ENCODE results near the gene ACMSD. TPM values are rescaled to one million over a fixed set of nuclear protein-coding genes. Genes with fewer than 3 reads are reported as not detected.

Gene ACMSD
- total and polyA plus RNA-seq, 9 of the 15 experiments (the other 6 are each of a cell fraction or from before 2014, with no cell fraction given) = not detected

- TF ChIP-seq HDAC3 (IDR thresholded peaks at IDR 0.05; ENCODE audit: borderline replicate concordance, partially characterized antibody) = no peak
- no peak for TF ChIP-seq HNRNPL (IDR thresholded peaks at IDR 0.05; ENCODE audit: low read depth, low read length)
- no peak for TF ChIP-seq SETDB1 (IDR thresholded peaks at IDR 0.05; ENCODE audit: low read length)
- TF ChIP-seq, protein P1, sequence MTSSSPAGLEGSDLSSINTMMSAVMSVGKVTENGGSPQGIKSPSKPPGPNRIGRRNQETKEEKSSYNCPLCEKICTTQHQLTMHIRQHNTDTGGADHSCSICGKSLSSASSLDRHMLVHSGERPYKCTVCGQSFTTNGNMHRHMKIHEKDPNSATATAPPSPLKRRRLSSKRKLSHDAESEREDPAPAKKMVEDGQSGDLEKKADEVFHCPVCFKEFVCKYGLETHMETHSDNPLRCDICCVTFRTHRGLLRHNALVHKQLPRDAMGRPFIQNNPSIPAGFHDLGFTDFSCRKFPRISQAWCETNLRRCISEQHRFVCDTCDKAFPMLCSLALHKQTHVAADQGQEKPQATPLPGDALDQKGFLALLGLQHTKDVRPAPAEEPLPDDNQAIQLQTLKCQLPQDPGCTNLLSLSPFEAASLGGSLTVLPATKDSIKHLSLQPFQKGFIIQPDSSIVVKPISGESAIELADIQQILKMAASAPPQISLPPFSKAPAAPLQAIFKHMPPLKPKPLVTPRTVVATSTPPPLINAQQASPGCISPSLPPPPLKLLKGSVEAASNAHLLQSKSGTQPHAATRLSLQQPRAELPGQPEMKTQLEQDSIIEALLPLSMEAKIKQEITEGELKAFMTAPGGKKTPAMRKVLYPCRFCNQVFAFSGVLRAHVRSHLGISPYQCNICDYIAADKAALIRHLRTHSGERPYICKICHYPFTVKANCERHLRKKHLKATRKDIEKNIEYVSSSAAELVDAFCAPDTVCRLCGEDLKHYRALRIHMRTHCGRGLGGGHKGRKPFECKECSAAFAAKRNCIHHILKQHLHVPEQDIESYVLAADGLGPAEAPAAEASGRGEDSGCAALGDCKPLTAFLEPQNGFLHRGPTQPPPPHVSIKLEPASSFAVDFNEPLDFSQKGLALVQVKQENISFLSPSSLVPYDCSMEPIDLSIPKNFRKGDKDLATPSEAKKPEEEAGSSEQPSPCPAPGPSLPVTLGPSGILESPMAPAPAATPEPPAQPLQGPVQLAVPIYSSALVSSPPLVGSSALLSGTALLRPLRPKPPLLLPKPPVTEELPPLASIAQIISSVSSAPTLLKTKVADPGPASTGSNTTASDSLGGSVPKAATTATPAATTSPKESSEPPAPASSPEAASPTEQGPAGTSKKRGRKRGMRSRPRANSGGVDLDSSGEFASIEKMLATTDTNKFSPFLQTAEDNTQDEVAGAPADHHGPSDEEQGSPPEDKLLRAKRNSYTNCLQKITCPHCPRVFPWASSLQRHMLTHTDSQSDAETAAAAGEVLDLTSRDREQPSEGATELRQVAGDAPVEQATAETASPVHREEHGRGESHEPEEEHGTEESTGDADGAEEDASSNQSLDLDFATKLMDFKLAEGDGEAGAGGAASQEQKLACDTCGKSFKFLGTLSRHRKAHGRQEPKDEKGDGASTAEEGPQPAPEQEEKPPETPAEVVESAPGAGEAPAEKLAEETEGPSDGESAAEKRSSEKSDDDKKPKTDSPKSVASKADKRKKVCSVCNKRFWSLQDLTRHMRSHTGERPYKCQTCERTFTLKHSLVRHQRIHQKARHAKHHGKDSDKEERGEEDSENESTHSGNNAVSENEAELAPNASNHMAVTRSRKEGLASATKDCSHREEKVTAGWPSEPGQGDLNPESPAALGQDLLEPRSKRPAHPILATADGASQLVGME (CRISPR knock-in tag; IDR thresholded peaks at IDR 0.05) = no peak
- TF ChIP-seq BHLHE40 (IDR thresholded peaks at IDR 0.05; ENCODE audit: low read length) = no peak
- TF ChIP-seq HDAC6 (IDR thresholded peaks at IDR 0.05; ENCODE audit: low read depth, low read length) = no peak
- TF ChIP-seq MCM2 (IDR thresholded peaks at IDR 0.05; ENCODE audit: low read depth) = no peak
Observed at GRCh38 chr2:134845028-134845427, 6.6 kb downstream of the ACMSD start (continued).
